HL-60 (cell line): ENCODE results near the gene SHROOM4.

Experiments
- GABPA ChIP-seq: IDR thresholded peaks from 2 replicates; pipeline ENCODE4 v1.6.1; 2012; ENCODE audit warnings: low read depth
- POLR2AphosphoS5 ChIP-seq: IDR thresholded peaks from 2 replicates; pipeline ENCODE4 v1.6.1; 2012; ENCODE audit warnings: low read depth
- SPI1 ChIP-seq: IDR thresholded peaks from 2 replicates; pipeline ENCODE4 v1.6.1; 2012; ENCODE audit warnings: low read depth, mild to moderate bottlenecking, borderline replicate concordance
- TF ChIP-seq, protein P1 (sequence below): IDR thresholded peaks from one replicate; pipeline ENCODE4 v1.5.1; 2011; ENCODE audit warnings: low read length, control low read depth, inconsistent platforms; ENCODE audit not compliant: insufficient read depth
- TF ChIP-seq, protein P2 (sequence below): IDR thresholded peaks from 2 replicates; pipeline ENCODE4 v1.6.1; 2012; ENCODE audit warnings: low read depth; ENCODE audit not compliant: insufficient replicate concordance

DNA sequence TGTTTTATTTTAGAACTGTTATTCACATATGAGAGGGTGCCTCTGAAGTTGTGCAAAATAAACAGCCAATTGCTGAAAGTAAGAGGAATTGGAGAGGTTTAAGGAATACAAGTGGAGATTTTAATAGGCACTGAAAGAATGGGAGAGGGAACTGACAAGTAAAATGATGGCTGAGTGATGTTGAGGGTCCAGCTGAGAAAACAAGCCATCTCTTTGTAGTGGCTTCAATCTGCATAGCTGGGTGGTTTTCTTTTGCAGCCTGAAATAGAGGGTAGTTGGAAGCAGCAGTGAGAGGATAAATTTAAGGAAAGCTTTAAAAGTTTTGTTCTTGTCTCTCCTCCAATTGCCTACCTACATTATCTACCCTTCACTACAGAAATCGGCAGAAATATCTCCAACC, 236.7 kb downstream of the SHROOM4 start:
- TF ChIP-seq, protein P1, sequence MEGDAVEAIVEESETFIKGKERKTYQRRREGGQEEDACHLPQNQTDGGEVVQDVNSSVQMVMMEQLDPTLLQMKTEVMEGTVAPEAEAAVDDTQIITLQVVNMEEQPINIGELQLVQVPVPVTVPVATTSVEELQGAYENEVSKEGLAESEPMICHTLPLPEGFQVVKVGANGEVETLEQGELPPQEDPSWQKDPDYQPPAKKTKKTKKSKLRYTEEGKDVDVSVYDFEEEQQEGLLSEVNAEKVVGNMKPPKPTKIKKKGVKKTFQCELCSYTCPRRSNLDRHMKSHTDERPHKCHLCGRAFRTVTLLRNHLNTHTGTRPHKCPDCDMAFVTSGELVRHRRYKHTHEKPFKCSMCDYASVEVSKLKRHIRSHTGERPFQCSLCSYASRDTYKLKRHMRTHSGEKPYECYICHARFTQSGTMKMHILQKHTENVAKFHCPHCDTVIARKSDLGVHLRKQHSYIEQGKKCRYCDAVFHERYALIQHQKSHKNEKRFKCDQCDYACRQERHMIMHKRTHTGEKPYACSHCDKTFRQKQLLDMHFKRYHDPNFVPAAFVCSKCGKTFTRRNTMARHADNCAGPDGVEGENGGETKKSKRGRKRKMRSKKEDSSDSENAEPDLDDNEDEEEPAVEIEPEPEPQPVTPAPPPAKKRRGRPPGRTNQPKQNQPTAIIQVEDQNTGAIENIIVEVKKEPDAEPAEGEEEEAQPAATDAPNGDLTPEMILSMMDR = no peak
- TF ChIP-seq SPI1 (no peak), POLR2AphosphoS5 (no peak), GABPA (no peak)
- TF ChIP-seq, protein P2, sequence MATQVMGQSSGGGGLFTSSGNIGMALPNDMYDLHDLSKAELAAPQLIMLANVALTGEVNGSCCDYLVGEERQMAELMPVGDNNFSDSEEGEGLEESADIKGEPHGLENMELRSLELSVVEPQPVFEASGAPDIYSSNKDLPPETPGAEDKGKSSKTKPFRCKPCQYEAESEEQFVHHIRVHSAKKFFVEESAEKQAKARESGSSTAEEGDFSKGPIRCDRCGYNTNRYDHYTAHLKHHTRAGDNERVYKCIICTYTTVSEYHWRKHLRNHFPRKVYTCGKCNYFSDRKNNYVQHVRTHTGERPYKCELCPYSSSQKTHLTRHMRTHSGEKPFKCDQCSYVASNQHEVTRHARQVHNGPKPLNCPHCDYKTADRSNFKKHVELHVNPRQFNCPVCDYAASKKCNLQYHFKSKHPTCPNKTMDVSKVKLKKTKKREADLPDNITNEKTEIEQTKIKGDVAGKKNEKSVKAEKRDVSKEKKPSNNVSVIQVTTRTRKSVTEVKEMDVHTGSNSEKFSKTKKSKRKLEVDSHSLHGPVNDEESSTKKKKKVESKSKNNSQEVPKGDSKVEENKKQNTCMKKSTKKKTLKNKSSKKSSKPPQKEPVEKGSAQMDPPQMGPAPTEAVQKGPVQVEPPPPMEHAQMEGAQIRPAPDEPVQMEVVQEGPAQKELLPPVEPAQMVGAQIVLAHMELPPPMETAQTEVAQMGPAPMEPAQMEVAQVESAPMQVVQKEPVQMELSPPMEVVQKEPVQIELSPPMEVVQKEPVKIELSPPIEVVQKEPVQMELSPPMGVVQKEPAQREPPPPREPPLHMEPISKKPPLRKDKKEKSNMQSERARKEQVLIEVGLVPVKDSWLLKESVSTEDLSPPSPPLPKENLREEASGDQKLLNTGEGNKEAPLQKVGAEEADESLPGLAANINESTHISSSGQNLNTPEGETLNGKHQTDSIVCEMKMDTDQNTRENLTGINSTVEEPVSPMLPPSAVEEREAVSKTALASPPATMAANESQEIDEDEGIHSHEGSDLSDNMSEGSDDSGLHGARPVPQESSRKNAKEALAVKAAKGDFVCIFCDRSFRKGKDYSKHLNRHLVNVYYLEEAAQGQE = no peak
